OCI-M1 (cell line): Measurements from ENCODE around the gene ARFRP1.

ENCODE experiments used
- DNase-seq: peaks from one replicate; lab custom pipeline; 2025; lab: John Stamatoyannopoulos, UW

ARFRP1 gene

GRCh38 chr20:63702036-63702665, 5.6 kb downstream of the ARFRP1 start:
- DNase-seq = no peak

DNA sequence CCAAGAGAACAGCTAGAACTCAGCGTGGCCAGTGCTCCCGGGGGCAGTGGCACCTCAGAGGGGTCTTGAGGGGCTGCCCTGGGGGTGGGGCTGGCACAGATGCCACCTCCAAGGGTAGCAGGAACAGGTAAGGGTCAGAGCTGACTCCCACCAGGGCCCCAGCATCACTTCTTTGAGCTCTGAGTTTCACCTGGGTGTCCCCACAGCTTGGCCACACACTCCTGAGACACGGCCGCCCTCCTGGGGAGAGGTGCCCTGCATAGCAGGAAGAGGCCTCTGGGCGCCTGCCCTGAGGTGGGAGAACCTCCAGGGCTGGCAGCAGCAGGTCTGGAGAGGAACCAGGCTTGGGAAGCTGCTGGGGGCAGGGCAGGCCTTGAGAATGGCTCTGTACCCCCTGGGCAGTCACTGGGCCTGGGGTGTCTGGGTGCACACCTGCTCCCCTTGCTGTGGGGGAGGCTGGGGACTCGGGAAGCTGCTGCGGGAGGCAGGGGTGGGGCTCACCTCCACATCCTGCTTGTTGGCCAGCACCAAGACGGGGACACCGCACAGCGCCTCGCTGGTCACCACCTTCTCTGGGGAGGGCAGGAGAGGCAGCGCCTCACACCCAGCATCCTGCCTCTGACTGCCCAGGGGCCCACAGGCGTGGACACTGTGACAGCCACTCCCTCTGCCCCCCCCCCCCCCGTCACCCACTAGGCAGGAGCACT, 6.3 kb downstream of the ARFRP1 start:
- DNase-seq = no peak

DNA sequence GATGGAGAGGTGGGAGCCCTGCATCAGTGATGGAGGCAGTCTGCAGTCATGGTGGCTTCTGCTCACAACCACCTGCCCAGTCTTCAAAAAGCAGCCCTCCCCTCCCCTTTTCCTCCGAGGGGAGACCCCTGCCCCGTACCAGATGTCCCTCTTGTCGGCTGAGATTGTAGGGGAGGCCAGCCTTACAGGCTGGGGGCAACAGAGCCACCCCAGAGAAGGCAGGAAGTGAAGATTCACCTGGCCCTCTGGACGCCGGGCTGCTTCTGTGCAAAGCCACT, 6.8 kb downstream of the ARFRP1 start:
- no peak for DNase-seq

DNA sequence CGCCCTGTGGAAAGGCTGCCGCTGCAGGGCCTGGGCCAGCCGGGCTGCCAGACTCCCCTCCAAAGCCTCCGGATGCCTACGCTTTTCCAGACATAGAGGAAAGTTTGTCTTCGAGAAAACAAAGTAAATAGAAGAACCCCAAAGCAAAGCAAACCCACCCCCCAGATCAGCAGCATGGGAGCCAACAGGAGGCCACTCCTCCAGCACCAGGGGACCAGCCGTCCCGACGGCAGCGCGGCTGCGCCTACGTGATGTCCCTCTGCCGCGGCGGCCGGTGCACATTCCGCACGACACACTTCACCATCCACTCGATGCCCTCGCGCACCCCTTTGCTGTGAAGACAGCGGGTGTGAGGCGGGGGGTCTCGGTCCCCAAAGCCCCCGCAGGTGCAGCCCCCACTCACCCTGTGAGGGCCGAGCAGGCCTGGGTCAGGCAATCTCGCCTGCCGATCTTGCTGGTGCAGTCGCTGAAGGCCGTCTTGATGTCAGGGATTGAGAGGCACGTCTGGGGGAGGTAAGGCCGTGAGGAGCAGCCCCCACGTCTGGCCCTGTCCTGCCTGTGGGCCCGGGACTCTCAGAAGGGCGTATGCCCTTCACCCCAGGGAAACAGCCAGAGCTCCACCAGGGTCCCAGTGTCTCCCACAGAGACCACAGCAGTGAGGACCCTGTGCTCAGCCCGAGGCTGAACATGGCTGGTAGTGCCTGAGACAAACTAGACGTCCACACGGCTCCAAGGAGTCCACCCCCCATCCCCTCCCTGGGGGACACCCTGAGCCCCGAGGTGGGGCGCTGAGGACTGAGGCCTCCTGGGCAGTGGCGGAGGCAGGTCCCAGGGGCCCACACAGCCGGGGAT, 7.4 kb downstream of the ARFRP1 start:
- DNase-seq = no peak

DNA sequence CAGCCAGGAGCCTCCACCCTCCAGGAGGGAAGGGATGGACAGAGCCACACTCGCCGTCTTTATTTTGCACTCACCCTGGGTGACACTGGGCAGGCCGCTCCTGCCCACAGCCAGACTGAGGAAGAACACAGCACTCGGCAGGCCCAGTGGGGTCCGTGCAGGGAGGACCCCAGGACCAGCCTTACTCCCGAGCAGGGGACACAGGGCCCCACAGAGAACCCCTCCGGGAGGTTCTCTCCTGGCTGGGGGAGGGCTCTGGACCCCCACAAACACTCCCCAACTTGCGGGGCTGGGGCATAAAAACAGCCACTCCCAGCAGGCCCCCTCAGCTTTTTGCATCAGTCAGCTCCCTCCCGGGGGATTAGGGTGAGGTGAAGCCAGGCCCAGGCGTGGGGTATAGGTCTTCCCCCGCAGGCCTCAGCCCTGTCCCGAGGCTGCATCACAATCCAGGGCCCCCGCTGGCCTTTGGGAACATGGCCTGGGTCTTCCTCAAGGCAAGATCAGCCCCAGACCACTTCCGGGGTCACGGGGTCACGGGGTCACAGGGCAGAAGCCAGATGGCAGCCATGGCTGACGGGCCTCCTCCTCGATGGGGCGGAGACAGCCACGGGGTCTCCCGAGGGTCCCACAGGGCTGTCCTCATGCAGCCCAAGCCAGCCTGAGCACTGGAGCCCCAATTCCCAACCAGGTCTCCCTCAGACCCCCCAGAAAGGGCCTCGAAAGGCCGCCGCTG, 8.1 kb downstream of the ARFRP1 start:
- no peak for DNase-seq

DNA sequence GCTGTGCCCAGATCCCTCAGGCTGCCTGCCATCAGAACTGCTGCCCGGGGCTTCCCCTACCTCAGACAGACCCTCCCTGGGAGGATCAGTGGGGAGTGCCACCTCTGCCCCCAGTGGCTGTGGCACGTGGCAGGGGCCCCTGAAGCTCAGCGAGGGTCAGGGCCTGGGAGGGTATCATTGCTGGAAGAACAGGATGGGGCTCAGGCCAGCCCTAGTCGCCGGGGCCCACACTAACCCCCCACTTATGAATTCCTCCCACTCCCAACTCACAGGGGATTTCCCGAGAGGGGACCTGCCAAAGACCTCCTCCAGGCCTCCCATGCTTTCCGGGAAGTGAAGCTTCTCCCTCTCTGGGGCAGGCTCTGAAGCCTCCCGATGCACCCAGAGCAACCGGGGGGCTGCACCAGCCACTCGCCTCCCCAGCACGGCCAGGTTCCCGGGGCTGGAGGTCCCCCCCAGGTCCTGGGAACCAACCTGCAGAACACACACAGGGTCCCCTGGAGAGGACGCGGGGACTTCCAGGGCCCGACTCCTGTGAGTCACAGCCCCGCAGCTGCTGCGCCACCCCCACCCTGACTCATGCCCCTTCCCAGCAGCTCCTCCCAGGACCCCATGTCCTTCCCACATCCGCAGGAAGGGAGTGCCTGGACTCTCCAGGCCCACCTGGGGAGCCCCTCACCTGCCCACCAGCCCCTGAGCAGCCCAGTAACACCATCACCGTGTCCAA, 8.9 kb downstream of the ARFRP1 start:
- DNase-seq = no peak

DNA sequence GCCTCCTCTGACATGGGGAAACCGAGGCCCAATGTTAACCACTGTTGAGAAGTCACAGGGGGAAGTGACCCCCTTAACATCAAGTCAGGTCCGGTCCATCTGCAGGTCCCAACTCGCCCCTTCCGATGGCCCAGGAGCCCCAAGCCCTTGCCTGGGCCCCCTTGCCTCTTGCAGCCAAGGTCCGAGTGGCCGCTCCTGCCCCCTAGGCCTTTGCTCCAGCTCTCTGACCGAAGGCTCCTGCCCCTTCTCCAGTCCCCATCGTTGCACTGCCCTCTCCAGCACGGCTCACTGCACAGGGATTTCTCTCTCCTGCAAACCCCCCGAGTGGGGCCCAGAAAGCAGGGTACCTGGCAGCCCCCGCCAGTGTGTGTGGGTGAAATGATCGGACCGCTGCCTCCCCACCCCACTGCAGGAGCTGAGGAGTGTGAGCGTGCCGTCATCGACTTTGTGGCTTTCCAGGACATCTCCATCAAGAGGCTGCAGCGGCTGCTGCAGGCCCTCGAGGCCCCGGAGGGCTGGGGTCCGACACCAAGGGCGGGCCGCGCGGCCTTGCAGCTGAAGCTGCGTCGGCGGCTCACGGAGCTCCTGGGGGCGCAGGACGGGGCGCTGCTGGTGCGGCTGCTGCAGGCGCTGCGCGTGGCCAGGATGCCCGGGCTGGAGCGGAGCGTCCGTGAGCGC, 9.8 kb downstream of the ARFRP1 start:
- DNase-seq = no peak

DNA sequence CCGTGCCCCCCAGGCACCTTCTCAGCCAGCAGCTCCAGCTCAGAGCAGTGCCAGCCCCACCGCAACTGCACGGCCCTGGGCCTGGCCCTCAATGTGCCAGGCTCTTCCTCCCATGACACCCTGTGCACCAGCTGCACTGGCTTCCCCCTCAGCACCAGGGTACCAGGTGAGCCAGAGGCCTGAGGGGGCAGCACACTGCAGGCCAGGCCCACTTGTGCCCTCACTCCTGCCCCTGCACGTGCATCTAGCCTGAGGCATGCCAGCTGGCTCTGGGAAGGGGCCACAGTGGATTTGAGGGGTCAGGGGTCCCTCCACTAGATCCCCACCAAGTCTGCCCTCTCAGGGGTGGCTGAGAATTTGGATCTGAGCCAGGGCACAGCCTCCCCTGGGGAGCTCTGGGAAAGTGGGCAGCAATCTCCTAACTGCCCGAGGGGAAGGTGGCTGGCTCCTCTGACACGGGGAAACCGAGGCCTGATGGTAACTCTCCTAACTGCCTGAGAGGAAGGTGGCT, 10.4 kb downstream of the ARFRP1 start:
- DNase-seq = no peak

GRCh38 chr20:63696628-63697356, 11.0 kb downstream of the ARFRP1 start, which contains the start of gene TNFRSF6B:
Gene TNFRSF6B (plus strand): TSS chr20:63696652. CDS start chr20:63696768, 116 bp downstream.
- no peak for DNase-seq

DNA sequence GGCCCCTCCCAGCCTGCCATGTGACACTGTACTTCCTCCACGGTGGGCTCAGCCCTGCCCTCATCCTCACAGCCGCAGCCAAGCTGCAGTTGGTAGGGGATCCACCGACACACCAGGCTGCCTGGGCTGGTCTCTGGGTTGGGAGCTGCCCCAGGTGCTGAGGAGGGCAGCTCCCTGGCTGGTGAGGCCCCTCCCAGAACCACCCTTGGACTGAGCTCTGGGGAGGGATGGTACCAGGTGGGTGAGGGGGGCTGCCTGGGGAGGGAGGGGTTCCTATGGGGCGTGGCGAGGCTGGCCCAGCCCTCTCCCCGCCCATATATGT, 11.5 kb downstream of the ARFRP1 start:
- DNase-seq = no peak

- no peak for DNase-seq
These were observed 12.1 kb downstream of the ARFRP1 start for GRCh38 chr20:63695424-63696305.

DNA sequence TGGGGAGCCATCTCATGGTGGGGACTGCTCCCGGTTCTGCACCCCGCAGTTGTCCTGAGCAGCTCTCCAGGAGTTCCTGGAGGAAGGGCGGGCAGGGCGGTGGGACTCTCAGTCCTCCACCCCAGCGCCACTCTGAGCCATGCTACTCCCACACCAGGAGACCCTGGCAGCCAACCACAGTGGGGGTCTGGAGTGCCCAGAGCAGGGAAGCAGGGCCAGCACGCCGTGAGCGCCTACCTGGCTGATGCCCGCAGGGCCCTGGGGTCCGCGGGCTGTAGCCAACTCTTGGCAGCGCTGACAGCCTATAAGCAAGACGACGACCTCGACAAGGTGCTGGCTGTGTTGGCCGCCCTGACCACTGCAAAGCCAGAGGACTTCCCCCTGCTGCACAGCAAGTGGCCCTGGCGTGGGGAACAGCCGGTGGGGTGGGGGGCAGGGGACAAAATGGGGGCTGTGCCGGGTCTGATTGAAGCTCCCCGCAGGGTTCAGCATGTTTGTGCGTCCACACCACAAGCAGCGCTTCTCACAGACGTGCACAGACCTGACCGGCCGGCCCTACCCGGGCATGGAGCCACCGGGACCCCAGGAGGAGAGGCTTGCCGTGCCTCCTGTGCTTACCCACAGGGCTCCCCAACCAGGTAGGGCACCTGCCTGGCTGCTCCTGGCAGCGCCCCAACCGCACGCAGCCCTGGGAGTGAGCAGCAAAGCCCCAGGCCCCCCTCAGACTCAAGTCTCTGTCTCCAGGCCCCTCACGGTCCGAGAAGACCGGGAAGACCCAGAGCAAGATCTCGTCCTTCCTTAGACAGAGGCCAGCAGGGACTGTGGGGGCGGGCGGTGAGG, 13.0 kb downstream of the ARFRP1 start:
- no peak for DNase-seq

DNA sequence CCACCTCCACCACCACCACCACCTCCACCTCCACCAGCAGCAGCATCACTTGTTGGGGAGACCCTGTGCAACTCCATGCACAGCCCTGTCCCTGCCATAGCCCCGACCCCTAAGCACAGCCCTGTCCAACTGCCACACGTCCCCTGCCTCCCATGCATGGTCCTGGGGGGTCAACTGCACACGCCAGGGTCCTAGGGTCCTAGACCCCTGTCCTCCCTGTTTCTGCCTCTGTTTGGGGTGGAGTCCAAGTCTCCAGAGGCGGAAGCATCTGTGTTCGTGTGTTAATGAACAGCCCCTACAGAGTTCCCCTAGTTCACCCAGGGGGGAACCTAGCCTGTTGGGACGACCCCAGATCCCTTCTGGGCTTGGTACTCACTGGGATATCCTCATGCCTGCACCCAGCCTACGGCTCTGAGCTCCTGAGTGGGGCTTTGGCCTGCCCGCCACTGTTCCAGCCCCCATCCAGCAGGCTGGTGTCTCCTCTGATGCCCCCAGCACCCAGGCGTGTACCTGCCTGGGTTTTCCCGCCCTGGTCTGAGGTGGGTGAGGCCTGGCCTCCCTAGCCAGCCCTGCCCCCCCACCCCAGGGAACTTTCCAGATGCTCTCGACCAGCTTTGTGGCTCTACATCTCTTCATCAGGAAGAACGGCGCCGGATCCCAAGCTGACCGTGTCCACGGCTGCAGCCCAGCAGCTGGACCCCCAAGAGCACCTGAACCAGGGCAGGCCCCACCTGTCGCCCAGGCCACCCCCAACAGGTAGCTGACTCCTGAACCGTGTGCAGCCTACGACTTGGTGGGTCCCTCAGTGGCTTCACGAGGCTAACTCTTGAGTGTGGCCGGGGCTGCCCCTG, 13.8 kb downstream of the ARFRP1 start:
- no peak for DNase-seq

- no peak for DNase-seq
These were observed 14.6 kb downstream of the ARFRP1 start for GRCh38 chr20:63693083-63693732.

DNA sequence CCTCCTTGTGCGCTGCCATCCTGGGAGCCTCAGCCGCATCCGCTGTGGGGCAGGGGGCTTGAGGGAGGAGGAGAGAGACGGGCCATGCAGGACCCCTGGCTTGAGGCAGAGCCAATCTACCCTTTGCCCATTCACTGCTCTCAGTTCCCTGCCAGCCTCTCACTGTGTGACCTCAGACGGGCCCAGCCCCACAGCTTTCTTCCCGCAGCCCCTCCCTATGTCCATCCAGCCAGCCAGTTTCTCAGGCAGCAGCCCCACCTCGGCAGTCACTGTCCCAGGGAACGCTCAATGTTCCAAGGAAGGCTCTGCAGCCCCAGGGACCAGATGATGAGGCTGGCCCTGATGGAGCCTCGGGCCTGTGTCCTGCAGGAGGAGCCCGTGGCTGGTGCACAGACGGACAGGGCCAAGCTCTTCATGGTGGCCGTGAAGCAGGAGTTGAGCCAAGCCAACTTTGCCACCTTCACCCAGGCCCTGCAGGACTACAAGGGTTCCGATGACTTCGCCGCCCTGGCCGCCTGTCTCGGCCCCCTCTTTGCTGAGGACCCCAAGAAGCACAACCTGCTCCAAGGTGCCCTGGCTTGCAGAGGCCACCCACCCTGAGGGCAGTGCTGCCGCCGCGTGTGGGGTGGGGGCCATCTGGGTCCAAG, 15.2 kb downstream of the ARFRP1 start:
- DNase-seq = no peak

- no peak for DNase-seq
These were observed 15.9 kb downstream of the ARFRP1 start for GRCh38 chr20:63691711-63692435.
